ENCODE results near the gene SFT2D1.

DNA sequence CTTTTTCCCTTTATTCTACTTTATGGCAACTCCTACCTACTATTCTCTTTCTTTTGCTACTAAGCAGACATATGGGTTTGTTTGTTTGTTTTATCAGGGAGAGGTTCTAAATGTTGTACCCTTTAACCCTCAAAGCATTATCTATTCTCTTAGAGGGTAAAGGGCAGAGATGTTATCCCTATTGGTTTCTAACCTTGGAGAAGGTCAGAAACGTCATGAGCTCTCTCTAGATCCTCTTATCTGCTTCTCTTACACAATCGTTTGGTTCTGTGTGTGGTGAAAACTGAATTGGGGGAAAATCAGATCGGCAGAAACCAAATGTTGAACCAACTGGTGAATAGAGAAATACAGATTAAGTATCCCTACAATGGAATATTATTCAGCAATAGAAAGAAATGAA is 46.8 kb upstream of the SFT2D1 start:
- TF ChIP-seq, protein P1, sequence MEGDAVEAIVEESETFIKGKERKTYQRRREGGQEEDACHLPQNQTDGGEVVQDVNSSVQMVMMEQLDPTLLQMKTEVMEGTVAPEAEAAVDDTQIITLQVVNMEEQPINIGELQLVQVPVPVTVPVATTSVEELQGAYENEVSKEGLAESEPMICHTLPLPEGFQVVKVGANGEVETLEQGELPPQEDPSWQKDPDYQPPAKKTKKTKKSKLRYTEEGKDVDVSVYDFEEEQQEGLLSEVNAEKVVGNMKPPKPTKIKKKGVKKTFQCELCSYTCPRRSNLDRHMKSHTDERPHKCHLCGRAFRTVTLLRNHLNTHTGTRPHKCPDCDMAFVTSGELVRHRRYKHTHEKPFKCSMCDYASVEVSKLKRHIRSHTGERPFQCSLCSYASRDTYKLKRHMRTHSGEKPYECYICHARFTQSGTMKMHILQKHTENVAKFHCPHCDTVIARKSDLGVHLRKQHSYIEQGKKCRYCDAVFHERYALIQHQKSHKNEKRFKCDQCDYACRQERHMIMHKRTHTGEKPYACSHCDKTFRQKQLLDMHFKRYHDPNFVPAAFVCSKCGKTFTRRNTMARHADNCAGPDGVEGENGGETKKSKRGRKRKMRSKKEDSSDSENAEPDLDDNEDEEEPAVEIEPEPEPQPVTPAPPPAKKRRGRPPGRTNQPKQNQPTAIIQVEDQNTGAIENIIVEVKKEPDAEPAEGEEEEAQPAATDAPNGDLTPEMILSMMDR (IDR thresholded peaks at IDR 0.05), result no peak
- TF ChIP-seq POLR2A (IDR thresholded peaks at IDR 0.05) (no peak), EP300 (IDR thresholded peaks at IDR 0.05) (no peak)
